K562 (cell line): ENCODE results near the gene LIPE. TPM values are rescaled to one million over a fixed set of nuclear protein-coding genes. Genes with fewer than 3 reads are reported as not detected.

Source experiments
- ATAC-seq: fragments of 200-7000 bp; cut with Tn5 transposase; 3 replicates; pipeline ENCODE4 v1.9.1; 2020; ENCODE audit warnings: moderate library complexity
- BruUV-seq: library from RNA; stranded (reverse); fragments of 400-500 nt; replicated peaks from 2 replicates; lab custom pipeline; 2021; lab: Mats Ljungman, UMichigan
- CTCF ChIA-PET: fragments of 300-600 bp; formaldehyde crosslinking; extraction: SDS; loops from one replicate; lab custom pipeline; 2021; ENCODE audit warnings: low intra/inter-chr PET ratio; lab: Yijun Ruan, JAX
- POLR2A ChIA-PET: fragments of 300-600, 350-650 bp; sonication (Branson Sonifier 250); formaldehyde crosslinking; extraction: SDS; loops from one replicate; lab custom pipeline; 2021; ENCODE audit warnings: antibody characterized with exemption, inconsistent platforms; lab: Yijun Ruan, JAX
- DNase-seq, 4 experiments: peaks; one replicate each; pipeline versions ENCODE4 v3.0.0 to v3.0.0-alpha.2; 2011 to 2018; ENCODE audit warnings: low spot score in 3 of 4, mixed read lengths in 3 of 4; ENCODE audit errors: extremely low read depth in 1 of 4
- FAIRE-seq: peaks from 2 replicates; lab custom pipeline; 2011; peaks lifted over from hg19 to GRCh38; lab: Jason Lieb, UNC
- H2AFZ ChIP-seq: 2 replicates; pipeline ENCODE4 v1.6.0; 2011; ENCODE audit warnings: low read depth, low read length, control low read depth, inconsistent platforms
- H3K27ac ChIP-seq: fragments of 200-600 bp; 3 replicates; pipeline ENCODE4 v1.8.0; 2011; ENCODE audit warnings: low read depth, mild to moderate bottlenecking, control low read depth, inconsistent platforms, low read length, moderate library complexity, mixed read lengths; ENCODE audit errors: extremely low read depth
- H3K27me3 ChIP-seq, 2 experiments: fragments of 300-600 bp in 1 of 2; 2 replicates in 1 of 2; 3 replicates in 1 of 2; pipeline versions ENCODE4 v1.6.0 to v1.8.0; 2011; ENCODE audit warnings: inconsistent platforms in 2 of 2, low read length in 2 of 2, mild to moderate bottlenecking in 1 of 2, mixed read lengths in 1 of 2, moderate library complexity in 1 of 2; ENCODE audit not compliant: control insufficient read depth in 2 of 2, insufficient read depth in 2 of 2
- H3K36me3 ChIP-seq: fragments of 300-600 bp; 3 replicates; pipeline ENCODE4 v1.8.0; 2011; ENCODE audit warnings: mild to moderate bottlenecking, low read length, inconsistent platforms; ENCODE audit not compliant: control insufficient read depth, insufficient read depth
- H3K4me1 ChIP-seq, 2 experiments: fragments of 200-600 bp in 1 of 2; replicated peaks in 1 of 2; 2 replicates in 1 of 2; 3 replicates in 1 of 2; pipeline versions ENCODE4 v1.5.1 to v1.8.0; 2011; ENCODE audit warnings: inconsistent platforms in 2 of 2, low read length in 2 of 2, mild to moderate bottlenecking in 1 of 2, mixed read lengths in 1 of 2, moderate library complexity in 1 of 2; ENCODE audit not compliant: control insufficient read depth in 2 of 2, insufficient read depth in 2 of 2
- H3K4me2 ChIP-seq: 2 replicates; pipeline ENCODE4 v1.6.1; 2011; ENCODE audit warnings: low read length, control low read depth, inconsistent platforms, mixed read lengths; ENCODE audit not compliant: insufficient read depth
- H3K4me3 ChIP-seq: fragments of 200-600 bp; sonication (generic), shearing (Covaris generic); 2 replicates; pipeline ENCODE4 v1.5.1; 2016; ENCODE audit warnings: control low read depth, inconsistent platforms
- H3K79me2 ChIP-seq: fragments of 200-600 bp; 3 replicates; pipeline ENCODE4 v1.8.0; 2011; ENCODE audit warnings: low read length, inconsistent platforms; ENCODE audit not compliant: control insufficient read depth, insufficient read depth
- H3K9ac ChIP-seq, 2 experiments: 2 replicates each; pipeline versions ENCODE4 v1.6.0 to v1.6.1; 2011; ENCODE audit warnings: low read depth in 2 of 2, low read length in 2 of 2, control low read depth in 1 of 2, inconsistent platforms in 1 of 2, mild to moderate bottlenecking in 1 of 2, mixed read lengths in 1 of 2; ENCODE audit not compliant: insufficient read depth in 1 of 2
- H3K9me1 ChIP-seq: one replicate; pipeline ENCODE4 v1.6.0; 2011; ENCODE audit warnings: inconsistent platforms, mild to moderate bottlenecking, low read length, moderate library complexity; ENCODE audit not compliant: control insufficient read depth, insufficient read depth
- H3K9me3 ChIP-seq: replicated peaks from 2 replicates; pipeline ENCODE4 v1.5.1; 2011; ENCODE audit warnings: low read depth, low read length, inconsistent platforms; ENCODE audit not compliant: control insufficient read depth, insufficient read depth
- H4K20me1 ChIP-seq: replicated peaks from 2 replicates; pipeline ENCODE4 v1.6.1; 2011; ENCODE audit warnings: low read length, inconsistent platforms, mixed read lengths; ENCODE audit not compliant: control insufficient read depth, insufficient read depth
- ETV1 ChIP-seq: fragments of 450-650 bp; conservative IDR thresholded peaks from 2 replicates; pipeline ENCODE4 v1.6.1; 2016; ENCODE audit warnings: missing genetic modification characterization, control low read depth, low read depth, missing compliant biosample characterization
- MEIS2 ChIP-seq: fragments of 450-650 bp; IDR thresholded peaks from 2 replicates; pipeline ENCODE4 v1.6.1; 2014; ENCODE audit warnings: mild to moderate bottlenecking; ENCODE audit not compliant: partially characterized antibody
- MYBL2 ChIP-seq, 2 experiments: fragments of 450-650 bp in 1 of 2; sonication (generic) in 1 of 2; formaldehyde crosslinking in 1 of 2; IDR thresholded peaks; 2 replicates each; pipeline versions ENCODE4 v1.6.1 to v1.8.1; 2017 to 2022; ENCODE audit warnings: borderline replicate concordance in 1 of 2, inconsistent platforms in 1 of 2, low read depth in 1 of 2, mild to moderate bottlenecking in 1 of 2, missing genetic modification reagents in 1 of 2, moderate library complexity in 1 of 2
- POLR2AphosphoS2 ChIP-seq: IDR thresholded peaks from 2 replicates; pipeline ENCODE4 v1.6.1; 2012; ENCODE audit warnings: low read length, improper control_type of control experiment
- ZBTB26 ChIP-seq: fragments of 450-650 bp; formaldehyde crosslinking; IDR thresholded peaks from 2 replicates; pipeline ENCODE4 v1.4.0; 2022; ENCODE audit warnings: missing genetic modification characterization
- WGBS: fragments of 100-300 bp; shearing (Covaris generic); methylation state at CpG from one replicate; pipeline ENCODE4 v1.1.6; 2016; ENCODE audit warnings: low coverage, mixed read lengths; ENCODE audit not compliant: insufficient coverage; ENCODE audit errors: missing lambda C conversion rate; 5-methylcytosine and 5-hydroxymethylcytosine counted together
- in situ Hi-C: fragments of 300-500 bp; cut with MboI; formaldehyde crosslinking; loops from 4 replicates; pipeline ENCODE4 v1.15.0; 2018; ENCODE audit warnings: inconsistent platforms, mixed read lengths
- intact Hi-C: fragments of 100-400 bp; cut with micrococcal nuclease; formaldehyde crosslinking; loops from 2 replicates; pipeline ENCODE4 v1.14.2; 2022
- polyA plus RNA-seq, 8 experiments: library from polyadenylated mRNA; depleted of rRNA in 4 of 8; stranded (reverse) in 5 of 8; unstranded in 3 of 8; fragments of >200 nt; fragmentation: Nextera tagmentation in 2 of 8; fragmentation: Illumina TruSeq in 1 of 8; extraction: Ambion mirVana in 2 of 8; extraction: Trizol in 1 of 8; gene quantifications; 2 replicates each; pipeline versions ENCODE4 v1.2.1 to v1.2.3, GENCODE V29; 2011 to 2014; ENCODE audit warnings: inconsistent platforms in 1 of 8, missing spikeins in 1 of 8
- total RNA-seq, 7 experiments: library from RNA; depleted of rRNA in 6 of 7; stranded (reverse); fragments of >200 nt in 6 of 7; fragmentation: Illumina TruSeq in 2 of 7; extraction: Trizol in 2 of 7; gene quantifications; 2 replicates each; pipeline versions ENCODE4 v1.2.1 to v1.2.3, GENCODE V29; 2011 to 2021; ENCODE audit warnings: low replicate concordance in 1 of 7
- TF ChIP-seq, protein P1 (sequence below): fragments of 200-600 bp; sonication (generic); IDR thresholded peaks from one replicate; pipeline ENCODE4 v1.6.1; 2012; ENCODE audit warnings: mild to moderate bottlenecking, low read depth, low read length, inconsistent platforms

Gene LIPE
- total and polyA plus RNA-seq, 9 of the 15 experiments (the other 6 are each of a cell fraction or from before 2014, with no cell fraction given), result 0.22 TPM; not detected in 8

DNA sequence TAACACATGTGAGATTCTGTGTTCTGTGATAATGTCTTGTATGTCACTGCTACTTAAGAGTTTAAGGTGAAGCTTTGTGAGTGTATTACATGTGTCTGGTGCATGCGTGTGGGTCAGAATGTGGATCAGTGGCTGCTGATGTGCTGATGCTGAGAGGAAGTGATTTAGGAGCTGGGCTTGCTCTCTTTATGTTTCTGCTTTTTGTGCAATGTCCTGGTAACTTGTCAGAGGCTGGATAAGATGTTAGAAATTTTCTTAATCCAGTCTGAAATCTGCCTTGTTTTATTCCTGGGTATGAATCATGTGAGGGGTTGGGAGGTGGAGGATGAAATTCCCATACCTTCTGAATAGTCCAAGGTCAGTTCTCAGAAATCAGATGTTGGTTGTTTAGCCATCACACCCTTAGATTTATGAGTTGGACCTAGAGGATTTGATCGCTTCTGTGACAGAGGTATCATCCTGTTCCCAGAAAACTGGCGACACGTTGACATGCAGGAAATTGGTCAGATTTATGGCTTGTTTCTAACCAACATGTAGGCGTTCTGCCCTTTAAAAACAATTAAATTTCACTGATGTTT lies 40.1 kb upstream of the LIPE start (continued):
- peak; percentile 77 for TF ChIP-seq MEIS2

DNA sequence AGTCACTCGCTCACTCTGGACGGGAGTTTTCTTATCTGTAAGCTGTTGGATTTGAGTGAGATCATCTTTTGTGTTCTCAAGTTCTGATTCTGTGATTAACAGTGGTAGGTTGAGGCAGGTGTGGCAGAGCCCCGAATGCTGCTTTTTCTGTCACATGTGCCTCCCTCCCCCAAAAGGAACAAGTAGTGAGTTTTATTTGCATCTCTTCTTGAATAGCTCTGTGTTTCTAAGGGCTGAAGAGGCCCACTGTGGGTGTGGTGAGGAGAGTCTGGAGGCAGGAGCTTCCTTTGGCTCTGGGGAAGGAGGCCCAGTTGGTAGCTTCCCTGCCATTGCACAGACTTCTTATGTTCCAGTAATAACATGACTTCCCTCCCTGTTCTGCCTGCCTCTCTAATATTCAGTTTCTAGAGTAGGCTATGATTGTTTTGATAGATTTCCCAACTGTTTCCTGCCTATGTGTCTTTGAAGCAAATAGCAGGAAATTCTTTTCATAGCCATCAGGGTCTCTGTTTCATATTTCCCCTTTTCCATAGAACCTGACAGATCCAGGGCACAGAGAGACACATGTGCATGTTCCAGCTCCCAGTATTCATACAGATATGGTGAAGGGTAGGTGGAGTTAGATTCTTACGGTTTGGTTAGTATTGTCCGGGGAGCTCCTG lies 39.5 kb upstream of the LIPE start:
- H3K9ac ChIP-seq, result no peak overlapping the region
- no peaks in the 10 kb centered on the region for H3K79me2 ChIP-seq
- intact Hi-C loops, result no loop called here
- ChIA-PET POLR2A (interaction anchor here (0.6 kb wide), 1 partner anchor 14 kb away, joined by 3 read pairs; no protein-coding TSS in a partner anchor), CTCF (no interaction called here)
- peaks cover 36 to 55% of the 10 kb centered on the region in 2 experiments for H3K27me3 ChIP-seq
- no peaks in the 10 kb centered on the region for H3K9me1 ChIP-seq
- H2AFZ ChIP-seq, result no peak overlapping the region
- ATAC-seq (no peak), FAIRE-seq (peak; percentile 6), DNase-seq (no peak)
- H3K4me1 ChIP-seq, result no peaks in the 10 kb centered on the region; a peak in 1 of 5 replicates
- H3K9me3 ChIP-seq, result no peaks in the 10 kb centered on the region
- no peak overlapping the region for H3K27ac ChIP-seq
- in situ Hi-C loops, result no loop called here
- 0% methylated on average over 5 of the region's 5 CpGs for WGBS
- no TSS peak for BruUV-seq
- 0 out of 2 replicates have a peak, but pooled peaks cover 4% of the 10 kb centered on the region for H4K20me1 ChIP-seq
- H3K36me3 ChIP-seq, result no peaks in the 10 kb centered on the region
- H3K4me2 ChIP-seq, result no peak overlapping the region
- H3K4me3 ChIP-seq, result no peak overlapping the region
- TF ChIP-seq, protein P1, sequence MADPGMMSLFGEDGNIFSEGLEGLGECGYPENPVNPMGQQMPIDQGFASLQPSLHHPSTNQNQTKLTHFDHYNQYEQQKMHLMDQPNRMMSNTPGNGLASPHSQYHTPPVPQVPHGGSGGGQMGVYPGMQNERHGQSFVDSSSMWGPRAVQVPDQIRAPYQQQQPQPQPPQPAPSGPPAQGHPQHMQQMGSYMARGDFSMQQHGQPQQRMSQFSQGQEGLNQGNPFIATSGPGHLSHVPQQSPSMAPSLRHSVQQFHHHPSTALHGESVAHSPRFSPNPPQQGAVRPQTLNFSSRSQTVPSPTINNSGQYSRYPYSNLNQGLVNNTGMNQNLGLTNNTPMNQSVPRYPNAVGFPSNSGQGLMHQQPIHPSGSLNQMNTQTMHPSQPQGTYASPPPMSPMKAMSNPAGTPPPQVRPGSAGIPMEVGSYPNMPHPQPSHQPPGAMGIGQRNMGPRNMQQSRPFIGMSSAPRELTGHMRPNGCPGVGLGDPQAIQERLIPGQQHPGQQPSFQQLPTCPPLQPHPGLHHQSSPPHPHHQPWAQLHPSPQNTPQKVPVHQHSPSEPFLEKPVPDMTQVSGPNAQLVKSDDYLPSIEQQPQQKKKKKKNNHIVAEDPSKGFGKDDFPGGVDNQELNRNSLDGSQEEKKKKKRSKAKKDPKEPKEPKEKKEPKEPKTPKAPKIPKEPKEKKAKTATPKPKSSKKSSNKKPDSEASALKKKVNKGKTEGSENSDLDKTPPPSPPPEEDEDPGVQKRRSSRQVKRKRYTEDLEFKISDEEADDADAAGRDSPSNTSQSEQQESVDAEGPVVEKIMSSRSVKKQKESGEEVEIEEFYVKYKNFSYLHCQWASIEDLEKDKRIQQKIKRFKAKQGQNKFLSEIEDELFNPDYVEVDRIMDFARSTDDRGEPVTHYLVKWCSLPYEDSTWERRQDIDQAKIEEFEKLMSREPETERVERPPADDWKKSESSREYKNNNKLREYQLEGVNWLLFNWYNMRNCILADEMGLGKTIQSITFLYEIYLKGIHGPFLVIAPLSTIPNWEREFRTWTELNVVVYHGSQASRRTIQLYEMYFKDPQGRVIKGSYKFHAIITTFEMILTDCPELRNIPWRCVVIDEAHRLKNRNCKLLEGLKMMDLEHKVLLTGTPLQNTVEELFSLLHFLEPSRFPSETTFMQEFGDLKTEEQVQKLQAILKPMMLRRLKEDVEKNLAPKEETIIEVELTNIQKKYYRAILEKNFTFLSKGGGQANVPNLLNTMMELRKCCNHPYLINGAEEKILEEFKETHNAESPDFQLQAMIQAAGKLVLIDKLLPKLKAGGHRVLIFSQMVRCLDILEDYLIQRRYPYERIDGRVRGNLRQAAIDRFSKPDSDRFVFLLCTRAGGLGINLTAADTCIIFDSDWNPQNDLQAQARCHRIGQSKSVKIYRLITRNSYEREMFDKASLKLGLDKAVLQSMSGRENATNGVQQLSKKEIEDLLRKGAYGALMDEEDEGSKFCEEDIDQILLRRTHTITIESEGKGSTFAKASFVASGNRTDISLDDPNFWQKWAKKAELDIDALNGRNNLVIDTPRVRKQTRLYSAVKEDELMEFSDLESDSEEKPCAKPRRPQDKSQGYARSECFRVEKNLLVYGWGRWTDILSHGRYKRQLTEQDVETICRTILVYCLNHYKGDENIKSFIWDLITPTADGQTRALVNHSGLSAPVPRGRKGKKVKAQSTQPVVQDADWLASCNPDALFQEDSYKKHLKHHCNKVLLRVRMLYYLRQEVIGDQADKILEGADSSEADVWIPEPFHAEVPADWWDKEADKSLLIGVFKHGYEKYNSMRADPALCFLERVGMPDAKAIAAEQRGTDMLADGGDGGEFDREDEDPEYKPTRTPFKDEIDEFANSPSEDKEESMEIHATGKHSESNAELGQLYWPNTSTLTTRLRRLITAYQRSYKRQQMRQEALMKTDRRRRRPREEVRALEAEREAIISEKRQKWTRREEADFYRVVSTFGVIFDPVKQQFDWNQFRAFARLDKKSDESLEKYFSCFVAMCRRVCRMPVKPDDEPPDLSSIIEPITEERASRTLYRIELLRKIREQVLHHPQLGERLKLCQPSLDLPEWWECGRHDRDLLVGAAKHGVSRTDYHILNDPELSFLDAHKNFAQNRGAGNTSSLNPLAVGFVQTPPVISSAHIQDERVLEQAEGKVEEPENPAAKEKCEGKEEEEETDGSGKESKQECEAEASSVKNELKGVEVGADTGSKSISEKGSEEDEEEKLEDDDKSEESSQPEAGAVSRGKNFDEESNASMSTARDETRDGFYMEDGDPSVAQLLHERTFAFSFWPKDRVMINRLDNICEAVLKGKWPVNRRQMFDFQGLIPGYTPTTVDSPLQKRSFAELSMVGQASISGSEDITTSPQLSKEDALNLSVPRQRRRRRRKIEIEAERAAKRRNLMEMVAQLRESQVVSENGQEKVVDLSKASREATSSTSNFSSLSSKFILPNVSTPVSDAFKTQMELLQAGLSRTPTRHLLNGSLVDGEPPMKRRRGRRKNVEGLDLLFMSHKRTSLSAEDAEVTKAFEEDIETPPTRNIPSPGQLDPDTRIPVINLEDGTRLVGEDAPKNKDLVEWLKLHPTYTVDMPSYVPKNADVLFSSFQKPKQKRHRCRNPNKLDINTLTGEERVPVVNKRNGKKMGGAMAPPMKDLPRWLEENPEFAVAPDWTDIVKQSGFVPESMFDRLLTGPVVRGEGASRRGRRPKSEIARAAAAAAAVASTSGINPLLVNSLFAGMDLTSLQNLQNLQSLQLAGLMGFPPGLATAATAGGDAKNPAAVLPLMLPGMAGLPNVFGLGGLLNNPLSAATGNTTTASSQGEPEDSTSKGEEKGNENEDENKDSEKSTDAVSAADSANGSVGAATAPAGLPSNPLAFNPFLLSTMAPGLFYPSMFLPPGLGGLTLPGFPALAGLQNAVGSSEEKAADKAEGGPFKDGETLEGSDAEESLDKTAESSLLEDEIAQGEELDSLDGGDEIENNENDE, result no peak
- TF ChIP-seq MYBL2 (IDR thresholded peaks at IDR 0.05; ENCODE audit: low read depth), result no peak
- TF ChIP-seq MYBL2 (CRISPR knock-in tag; IDR thresholded peaks at IDR 0.05; ENCODE audit: borderline replicate concordance), result no peak
- no peak for TF ChIP-seq POLR2AphosphoS2
- TF ChIP-seq ETV1 (tag), result no peak
- no peak for TF ChIP-seq ZBTB26 (CRISPR knock-in tag)
